Measurements from ENCODE around the gene SLC2A14.
A peak's percentile ranks its signal among the peaks of the same experiment; 100 is the strongest.
"Not testable (repeated sequence)": the region's sequence is repeated elsewhere in the genome, so short reads cannot be mapped to it uniquely, and the experiment has no call there.

SLC2A14 gene

DNA sequence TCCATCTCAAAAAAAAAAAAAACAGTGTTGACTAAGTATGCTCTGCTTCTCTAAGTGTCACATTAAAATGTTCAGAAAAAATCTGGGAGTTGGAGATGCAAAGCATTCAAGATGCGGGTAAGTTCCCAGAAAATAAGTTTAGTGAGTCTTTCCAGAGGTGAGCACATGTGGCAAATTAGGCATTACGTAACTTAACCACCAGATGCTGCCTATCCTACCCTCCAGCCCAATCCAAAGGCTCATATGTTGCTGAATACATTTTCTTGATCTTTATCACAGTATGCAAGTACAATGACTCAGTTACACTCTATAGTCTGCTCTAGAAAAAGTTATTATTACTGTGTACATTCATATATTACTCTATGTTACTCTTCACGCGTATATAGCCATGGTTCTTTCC, 3.6 kb downstream of the SLC2A14 start:
- DNase-seq (ENCODE audit: low read depth), result no peak

- DNase-seq (ENCODE audit: low read depth), result no peak
These were observed 4.3 kb downstream of the SLC2A14 start for GRCh38 chr12:7868391-7868790.

GRCh38 chr12:7864601-7865150, 8.0 kb downstream of the SLC2A14 start:
- DNase-seq (ENCODE audit: low read depth), result no peak

GRCh38 chr12:7862814-7863348, 9.8 kb downstream of the SLC2A14 start:
- not testable (repeated sequence) for DNase-seq (ENCODE audit: low read depth)

DNA sequence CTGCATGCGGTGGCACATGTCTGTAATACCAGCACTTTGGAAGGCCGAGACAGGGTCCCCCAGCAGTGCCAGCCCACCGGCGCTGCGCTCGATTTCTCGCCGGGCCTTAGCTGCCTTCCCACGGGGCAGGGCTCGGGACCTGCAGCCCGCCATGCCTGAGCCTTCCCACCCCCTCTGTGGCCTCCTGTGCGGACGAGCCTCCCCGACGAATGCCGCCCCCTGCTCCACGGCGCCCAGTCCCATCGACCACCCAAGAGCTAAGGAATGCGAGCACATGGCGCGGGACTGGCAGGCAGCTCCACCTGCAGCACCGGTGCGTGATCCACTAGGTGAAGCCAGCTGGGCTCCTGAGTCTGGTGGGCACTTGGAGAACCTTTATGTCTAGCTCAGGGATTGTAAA, 10.4 kb downstream of the SLC2A14 start:
- DNase-seq (ENCODE audit: low read depth), result not testable (repeated sequence)

DNA sequence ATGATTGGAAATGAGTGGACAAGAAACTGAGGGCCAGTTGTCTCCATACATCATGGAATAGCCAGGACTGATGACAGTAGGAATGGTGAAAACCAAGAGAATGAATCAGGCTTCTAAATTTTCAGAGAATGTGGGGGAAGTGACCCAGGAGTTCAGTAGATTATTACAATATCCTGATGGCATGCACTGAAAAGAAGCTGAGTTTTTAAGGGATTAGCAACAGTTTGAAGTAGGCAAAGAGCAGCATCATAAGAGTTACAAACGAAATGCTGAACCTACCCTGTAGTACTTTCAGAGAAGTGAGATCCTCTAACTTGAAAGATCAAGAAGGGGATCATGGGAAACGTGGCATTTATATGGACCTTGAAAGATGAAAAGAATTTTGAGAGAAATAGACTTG, 13.2 kb downstream of the SLC2A14 start:
- peak; percentile 74 for DNase-seq (ENCODE audit: low read depth)

DNA sequence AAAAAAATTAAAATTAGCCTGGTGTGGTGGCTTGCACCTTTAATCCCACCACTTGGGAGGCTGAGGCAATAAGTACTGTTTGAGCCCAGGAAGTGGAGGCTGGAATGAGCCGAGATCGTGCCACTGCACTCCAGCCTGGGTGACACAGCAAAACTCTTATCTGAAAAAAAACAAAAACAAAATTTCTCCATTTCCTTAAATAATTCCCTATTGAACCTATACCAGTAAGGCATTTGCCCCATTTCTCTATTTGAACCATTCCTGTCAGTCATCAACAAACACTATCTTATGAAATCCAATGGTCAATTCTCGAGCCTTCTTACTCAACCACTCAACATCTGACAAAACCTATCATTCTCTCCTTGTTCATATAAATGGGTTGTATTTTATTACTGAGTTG, 14.7 kb downstream of the SLC2A14 start:
- no peak for DNase-seq (ENCODE audit: low read depth)

GRCh38 chr12:7856516-7856915, 16.2 kb downstream of the SLC2A14 start:
- no peak for DNase-seq (ENCODE audit: low read depth)

GRCh38 chr12:7853557-7853956, 19.2 kb downstream of the SLC2A14 start:
- no peak for DNase-seq (ENCODE audit: low read depth)

DNA sequence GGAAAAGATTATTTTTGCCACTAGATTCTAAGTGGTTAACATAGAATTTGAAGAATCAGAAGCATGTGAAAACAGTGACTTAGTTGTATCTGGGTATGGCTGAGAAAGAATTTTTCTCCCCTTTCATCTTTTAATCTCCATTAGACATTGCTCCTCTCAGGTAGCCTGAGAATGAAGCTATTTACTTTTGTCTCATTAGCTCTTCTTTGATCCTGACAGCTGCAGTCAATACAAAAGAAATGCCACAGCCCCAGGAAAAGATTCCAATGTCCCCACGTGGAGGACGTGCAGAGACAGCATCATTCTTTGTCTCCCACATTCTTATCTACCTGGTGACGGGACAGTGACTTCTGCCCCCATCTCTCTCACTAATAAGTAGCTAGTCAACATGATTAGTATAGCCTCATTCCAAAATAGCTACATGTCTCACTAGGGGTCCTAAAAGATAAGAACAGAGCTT, 21.1 kb downstream of the SLC2A14 start:
- not testable (repeated sequence) for DNase-seq (ENCODE audit: low read depth)

- not testable (repeated sequence) for DNase-seq (ENCODE audit: low read depth)
These were observed 22.6 kb downstream of the SLC2A14 start for GRCh38 chr12:7850099-7850498.

DNA sequence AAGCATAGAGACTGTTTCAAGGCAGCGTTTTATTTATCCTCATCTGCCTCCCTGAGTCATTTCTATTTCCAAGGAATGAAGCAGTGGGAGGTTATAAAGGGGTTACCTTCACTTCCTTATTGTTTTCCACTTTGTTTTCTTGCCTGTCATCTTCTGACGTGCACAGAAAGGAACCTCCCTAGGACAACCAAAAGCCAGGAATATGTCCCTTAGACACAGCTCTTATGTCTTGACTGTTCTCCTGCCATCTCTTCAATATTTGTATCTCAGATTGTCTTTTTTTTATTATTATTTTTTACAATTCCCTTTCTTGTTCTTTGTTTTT, 24.7 kb downstream of the SLC2A14 start:
- DNase-seq (ENCODE audit: low read depth), result not testable (repeated sequence)

DNA sequence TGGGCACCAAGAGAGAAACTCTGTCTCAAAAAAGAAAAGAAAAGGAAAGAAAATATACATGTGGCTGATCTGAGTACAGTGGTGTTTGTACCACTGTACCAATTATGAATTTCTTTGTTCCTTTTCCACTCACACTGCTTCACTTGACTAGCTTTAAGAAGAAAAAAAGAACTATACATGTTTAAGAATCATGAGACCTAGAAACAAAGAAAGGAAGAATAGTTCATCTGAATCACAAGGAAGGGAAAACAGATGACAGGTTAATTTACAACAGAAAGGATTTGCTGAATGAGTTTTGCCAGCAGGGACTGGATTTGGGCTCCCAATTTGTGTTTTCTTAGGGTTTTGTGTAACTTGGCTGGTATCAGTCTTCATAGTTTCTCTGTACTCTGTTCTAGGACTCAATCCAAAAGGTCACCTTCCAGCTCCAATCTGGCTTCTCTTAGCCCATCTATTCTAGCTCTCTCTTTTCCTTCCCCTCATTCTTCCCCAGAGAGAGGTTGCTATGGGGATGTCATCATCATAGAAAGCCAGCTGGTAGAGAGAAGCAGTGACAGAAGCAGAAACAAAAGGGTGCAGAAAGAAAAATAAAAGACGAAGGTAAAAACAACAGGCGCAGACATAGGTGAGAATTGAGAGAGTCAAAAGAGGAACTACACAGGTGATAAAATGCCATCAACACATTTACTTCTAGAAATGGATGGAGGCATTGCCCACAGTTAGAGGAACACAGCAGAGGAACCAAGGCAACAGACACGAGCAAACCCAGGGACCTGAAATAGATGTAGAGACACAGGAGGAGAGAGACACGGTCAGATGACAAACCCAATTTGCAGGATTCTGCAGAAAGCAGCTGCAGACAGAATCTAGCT, 25.3 kb downstream of the SLC2A14 start:
- DNase-seq (ENCODE audit: low read depth), result not testable (repeated sequence)

DNA sequence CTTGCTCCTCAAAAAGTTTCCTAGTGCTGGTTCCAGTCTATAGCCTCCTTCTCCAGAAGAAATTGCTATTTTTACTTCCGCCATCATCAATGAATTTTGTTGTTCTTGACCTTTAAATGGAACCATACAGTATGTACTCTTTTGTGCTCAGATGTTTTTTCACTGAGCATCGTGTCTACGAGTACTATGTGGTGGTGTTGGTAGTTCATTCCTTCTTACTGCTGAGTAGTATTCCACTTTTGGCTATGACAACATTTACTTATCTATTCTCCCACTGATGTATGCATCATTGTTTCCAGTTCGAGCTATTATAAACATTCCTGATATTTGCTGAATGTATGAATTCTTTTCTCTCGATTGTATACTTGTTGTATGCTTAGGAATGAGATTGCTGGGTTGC, 28.6 kb downstream of the SLC2A14 start:
- DNase-seq (ENCODE audit: low read depth), result no peak

- not testable (repeated sequence) for DNase-seq (ENCODE audit: low read depth)
These were observed 29.1 kb downstream of the SLC2A14 start for GRCh38 chr12:7843583-7843982.

GRCh38 chr12:7843149-7843548, 29.6 kb downstream of the SLC2A14 start:
- DNase-seq (ENCODE audit: low read depth), result not testable (repeated sequence)

- not testable (repeated sequence) for DNase-seq (ENCODE audit: low read depth)
These were observed 30.3 kb downstream of the SLC2A14 start for GRCh38 chr12:7842444-7842843.

- DNase-seq (ENCODE audit: low read depth), result not testable (repeated sequence)
These were observed 32.9 kb downstream of the SLC2A14 start for GRCh38 chr12:7839848-7840247.

DNA sequence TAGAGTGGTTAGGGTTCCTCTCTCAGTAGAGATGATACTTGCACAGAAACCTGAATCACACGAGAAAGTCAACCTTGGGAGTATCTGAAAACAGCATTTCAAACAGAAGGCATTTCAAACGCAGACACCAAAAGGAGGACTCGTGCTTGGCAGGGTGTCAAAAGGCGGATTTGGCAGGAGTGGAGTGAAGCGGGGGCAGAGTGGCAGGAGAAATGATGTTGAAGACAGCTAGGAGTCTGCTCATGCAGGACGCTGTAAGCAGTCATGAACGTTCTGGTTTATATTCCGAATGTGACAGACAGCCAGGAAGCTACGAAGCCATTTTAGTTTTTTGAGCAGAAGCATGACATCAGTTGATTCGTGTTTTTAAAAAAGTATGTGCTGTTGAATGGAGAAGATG, 33.5 kb downstream of the SLC2A14 start:
- not testable (repeated sequence) for DNase-seq (ENCODE audit: low read depth)

GRCh38 chr12:7837366-7837765, 35.3 kb downstream of the SLC2A14 start:
- no peak for DNase-seq (ENCODE audit: low read depth)

GRCh38 chr12:7835766-7836165, 36.9 kb downstream of the SLC2A14 start:
- no peak for DNase-seq (ENCODE audit: low read depth)

DNA sequence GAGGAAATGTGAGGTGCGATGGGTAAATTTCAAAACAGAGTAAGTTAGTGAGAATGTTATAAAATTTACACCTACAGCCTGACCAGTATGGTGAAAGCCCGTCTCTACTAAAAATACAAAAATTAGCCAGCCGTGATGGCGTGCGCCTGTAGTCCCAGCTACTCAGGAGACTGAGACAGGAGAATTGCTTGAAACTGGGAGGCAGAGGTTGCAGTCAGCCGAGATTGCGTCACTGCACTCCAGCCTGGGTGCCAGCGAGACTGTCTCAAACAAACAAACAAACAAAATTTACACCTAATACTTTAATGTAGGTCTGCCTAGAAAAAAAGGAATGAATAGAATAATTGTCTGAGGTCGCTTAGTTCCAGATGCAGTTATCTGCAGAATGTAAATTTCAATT, 37.6 kb downstream of the SLC2A14 start:
- no peak for DNase-seq (ENCODE audit: low read depth)

GRCh38 chr12:7834701-7835100, 38.0 kb downstream of the SLC2A14 start:
- no peak for DNase-seq (ENCODE audit: low read depth)
